NCI-H146 (cell line): Measurements from ENCODE around the gene DHRS9.
"Not testable (repeated sequence)": the region's sequence is repeated elsewhere in the genome, so short reads cannot be mapped to it uniquely, and the experiment has no call there.

ENCODE experiments used
- DNase-seq: peaks from one replicate; lab custom pipeline; 2025; lab: John Stamatoyannopoulos, UW

The DHRS9 gene

GRCh38 chr2:169069341-169069740 is at the start of gene DHRS9:
Gene DHRS9, plus strand, starts transcription at chr2:169069563. Its CDS starts 12,019 bp downstream, at chr2:169081582.
- no peak for DNase-seq

DNA sequence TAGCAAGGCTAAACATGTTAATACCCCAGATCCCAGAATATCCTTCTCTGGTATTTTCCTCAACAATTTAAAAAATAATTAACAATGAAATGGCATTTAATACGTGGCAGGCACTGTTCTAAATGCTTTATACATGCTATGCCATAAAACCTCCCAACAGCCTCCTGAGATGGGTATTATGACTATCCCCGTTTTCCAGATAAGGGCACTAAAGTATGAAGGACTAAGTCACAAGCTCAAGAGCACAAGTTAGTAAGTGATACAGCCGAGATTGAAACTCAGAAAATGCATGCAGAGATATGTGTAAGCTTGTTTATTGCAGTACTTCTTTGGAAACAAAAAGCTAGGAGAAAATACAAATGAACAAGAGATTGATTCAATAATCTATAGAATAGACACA is 46.2 kb upstream of the DHRS9 start:
- no peak for DNase-seq

- no peak for DNase-seq
These were observed 43.3 kb upstream of the DHRS9 start for GRCh38 chr2:169026056-169026455.

GRCh38 chr2:169027234-169027633 is 42.1 kb upstream of the DHRS9 start:
- no peak for DNase-seq

- DNase-seq, result no peak
These were observed 40.0 kb upstream of the DHRS9 start for GRCh38 chr2:169029341-169029740.

GRCh38 chr2:169031202-169031601 is 38.2 kb upstream of the DHRS9 start, which contains the start of gene ABCB11:
Gene ABCB11, minus strand, starts transcription at chr2:169031324. Its CDS starts 13,199 bp downstream, at chr2:169018125.
- no peak for DNase-seq

GRCh38 chr2:169034256-169034655 is 35.1 kb upstream of the DHRS9 start:
- DNase-seq, result no peak

DNA sequence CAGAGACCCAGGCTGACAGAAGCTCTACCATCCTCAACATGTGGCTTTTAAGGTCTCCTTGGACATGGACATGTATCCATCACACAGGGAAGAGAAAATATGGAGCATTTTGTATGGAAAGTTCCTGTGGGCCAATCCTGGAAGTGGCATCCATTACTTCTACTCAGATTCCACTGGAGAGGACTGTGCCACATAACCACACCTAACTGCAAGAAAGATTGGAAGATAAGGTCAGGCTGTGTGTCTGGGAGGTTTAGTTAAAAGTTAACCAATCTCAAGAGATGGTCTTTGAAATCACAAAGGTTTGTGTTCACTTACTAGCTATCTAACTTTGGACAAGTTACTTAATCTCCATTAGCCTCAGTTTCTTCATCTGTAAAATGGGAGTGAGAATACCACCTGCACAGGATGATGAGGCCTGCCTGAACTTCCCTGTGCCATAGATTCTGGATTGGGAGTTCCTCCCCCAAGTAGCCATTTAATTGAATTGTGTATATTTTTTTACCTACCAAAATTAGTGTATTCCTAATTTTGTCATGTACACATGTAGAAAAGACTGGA is 34.3 kb upstream of the DHRS9 start:
- DNase-seq, result no peak

- DNase-seq, result no peak
These were observed 33.5 kb upstream of the DHRS9 start for GRCh38 chr2:169035887-169036286.

GRCh38 chr2:169036736-169037440 is 32.5 kb upstream of the DHRS9 start:
- no peak for DNase-seq

DNA sequence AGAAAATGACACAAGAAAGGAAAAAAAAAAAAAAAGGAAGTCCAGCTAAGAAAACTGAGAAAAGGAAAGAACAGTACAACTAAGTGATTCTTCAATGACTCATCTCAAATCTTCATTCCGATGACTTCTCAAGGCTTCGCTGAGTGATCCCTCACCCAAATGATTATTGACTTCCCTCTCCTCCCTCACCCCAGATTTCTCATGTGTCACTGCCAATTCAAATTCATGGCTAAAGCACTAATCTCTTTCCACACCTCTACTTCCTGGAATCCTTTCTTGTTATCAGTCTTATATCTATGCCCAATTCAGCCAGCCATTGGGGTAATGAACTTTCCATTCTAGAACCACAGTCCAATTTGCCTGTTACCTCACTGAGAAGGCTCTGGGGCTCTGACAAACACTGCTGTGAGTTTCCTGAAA is 31.0 kb upstream of the DHRS9 start:
- no peak for DNase-seq

DNA sequence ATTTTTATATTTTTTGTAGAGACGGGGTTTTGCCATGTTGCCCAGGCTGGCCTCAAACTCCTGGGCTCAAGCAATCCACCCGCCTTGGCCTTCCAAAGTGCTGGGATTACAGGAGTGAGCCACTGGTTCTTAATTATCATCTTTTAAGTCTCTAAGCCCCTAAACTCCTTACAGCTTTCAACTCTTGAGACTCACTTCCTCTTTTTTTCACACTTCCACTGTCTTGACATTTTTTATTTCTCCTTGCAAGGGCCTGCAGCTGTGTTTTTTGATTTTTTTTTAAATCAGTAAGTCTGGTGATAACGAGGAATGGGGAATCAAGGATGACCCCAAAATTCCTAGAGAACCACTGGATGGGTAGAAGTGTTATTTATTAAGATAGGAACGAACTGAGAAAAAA is 29.7 kb upstream of the DHRS9 start:
- no peak for DNase-seq

DNA sequence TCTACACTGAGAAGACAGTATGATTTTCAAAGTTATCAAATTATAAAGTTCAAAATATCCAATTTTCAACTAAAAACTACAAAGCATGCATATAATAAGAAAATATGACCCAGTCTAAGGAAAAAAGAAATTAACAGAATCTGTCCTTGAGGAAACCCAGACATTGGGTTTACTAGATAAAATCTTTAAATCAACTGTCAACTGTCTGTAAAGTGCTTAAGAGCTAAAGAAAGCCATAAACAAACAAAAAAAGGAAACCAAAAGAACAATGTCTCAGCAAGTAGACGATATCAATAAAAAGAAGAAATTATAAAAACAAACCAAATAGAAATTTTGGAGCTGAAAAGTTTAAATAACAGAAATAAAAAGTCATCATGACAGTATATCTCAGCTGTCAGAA is 27.8 kb upstream of the DHRS9 start:
- no peak for DNase-seq

DNA sequence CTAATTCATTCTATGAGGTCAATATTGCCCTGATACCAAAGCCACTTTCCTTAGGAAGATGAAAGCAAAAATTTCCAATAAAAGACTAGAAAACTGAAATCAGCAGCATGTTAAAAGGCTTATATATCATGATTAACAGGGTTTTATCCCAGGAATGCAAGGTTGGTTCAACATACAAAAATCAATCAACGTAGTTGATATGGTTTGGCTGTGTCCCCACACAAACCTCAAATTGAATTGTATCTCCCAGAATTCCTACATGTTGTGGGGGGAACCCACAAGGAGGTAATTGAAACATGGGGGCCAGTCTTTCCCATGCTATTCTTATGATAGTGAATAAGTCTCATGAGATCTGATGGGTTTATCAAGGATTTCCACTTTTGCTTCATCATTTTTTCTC is 26.5 kb upstream of the DHRS9 start:
- no peak for DNase-seq

- DNase-seq, result no peak
These were observed 22.8 kb upstream of the DHRS9 start for GRCh38 chr2:169046440-169047151.

DNA sequence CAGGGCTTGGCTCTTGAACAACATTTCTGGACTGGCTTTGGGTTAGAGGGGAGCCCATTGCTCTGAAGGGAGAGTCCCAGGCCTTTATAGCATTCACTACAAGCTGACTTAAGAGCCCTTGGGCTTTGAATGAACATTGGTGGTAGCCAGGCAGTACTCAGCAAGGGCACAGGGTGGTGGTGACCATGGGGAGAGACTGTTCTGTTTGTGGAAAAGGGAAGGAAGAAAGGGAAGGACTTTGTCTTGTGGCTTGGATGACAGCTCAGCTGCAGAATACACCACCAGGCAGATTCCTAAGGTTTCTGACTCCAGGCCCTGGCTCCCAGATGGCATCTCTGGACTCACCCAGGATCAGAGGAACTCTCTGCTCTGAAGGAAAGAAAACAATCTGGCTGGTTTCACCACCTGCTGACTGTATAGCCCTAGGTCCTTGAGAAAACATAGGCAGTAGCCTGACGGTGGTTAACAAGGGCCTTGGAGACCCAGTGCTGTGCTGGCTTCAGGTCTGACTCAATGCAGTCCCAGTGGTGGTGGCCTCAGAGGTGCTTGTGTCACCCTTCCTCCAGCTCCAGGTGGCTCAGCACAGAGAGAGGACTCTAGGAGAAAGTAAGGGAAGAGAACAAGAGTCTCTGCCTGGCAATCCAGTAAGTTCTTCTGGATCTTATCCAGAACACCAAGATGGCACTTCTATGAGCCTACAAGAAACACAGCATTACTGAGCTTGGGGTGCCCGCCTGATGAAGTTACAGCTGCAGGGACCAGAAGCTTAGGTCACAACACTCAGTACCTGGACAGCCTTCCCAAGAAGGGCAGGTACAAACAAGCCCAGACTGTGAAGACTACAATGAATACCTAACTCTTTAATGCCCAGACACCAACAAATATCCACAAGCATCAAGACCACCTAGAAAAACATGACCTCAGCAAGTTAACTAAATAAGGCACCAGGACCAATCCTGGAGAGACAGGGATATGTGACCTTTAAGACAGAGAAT is 21.8 kb upstream of the DHRS9 start:
- no peak for DNase-seq

GRCh38 chr2:169049142-169049541 is 20.2 kb upstream of the DHRS9 start:
- DNase-seq, result no peak

DNA sequence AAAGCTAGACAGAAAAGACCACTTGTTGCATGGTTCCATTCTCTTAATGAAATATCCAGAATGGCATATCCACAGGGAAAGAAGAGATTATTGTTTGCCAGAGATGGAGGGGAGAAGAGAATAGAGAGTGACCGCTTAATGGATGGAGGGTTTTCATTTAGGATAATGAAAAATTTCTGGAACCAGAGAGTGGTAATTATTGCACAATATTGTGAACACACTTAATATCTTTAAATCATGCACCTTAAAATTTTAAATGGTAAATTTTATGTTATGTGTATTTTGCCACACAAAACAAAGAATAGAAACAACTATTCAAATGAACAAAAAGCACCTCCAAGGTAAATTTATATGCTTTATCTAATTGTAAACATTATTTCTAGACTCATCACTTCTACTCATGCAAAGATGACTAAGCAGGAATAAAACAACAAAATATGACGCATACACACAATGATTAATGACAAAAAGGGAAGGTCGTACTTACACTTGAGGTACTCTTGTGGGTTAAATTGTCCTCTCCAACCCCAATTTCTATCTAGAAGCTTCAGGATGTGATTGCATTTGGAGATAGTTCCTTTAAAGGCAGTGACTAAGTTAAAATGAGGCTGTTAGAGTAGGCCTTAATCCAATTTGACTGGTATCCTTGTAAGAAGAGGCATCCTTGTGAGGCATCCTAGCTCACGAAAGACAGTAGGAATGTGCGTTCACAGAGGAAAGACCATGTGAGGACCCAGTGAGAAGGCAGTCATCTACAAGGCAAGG is 18.7 kb upstream of the DHRS9 start:
- DNase-seq, result no peak

DNA sequence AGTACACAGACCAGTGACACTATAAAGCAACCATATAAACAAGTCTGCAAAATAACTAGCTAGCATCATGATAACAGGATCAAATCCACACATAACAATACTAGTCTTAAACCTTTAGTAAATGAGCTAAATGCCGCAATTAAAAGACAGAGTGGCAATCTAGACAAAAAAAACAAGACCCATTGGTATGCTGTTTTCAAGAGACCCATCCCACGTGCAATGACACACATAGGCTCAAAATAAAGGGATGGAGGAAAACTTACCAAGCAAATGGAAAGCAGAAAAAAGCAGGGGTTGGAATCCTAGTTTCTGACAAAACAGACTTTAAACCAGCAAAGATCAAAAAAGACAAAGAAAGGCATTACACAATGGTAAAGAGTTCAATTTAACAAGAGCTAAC is 14.8 kb upstream of the DHRS9 start:
- DNase-seq, result not testable (repeated sequence)

- DNase-seq, result not testable (repeated sequence)
These were observed 5.2 kb upstream of the DHRS9 start for GRCh38 chr2:169064199-169064598.

DNA sequence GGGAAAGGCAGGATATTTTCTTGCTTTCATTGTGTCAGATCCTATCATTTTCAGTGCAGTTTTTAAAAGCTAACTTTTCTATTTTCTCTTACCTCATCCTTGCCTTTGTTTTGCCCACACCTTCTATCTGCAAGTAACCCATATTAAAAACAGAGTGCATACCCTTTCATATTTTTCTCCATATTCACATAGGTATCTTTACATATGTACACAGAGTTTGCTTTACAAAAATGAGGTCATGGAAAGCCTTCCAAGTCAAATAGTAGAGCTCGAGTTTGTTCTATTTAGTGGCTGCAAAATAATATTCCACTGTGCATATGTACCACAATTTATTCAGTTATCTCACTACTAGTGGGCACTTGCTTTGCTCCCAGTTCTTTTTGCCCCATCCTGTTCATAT is 3.9 kb upstream of the DHRS9 start:
- no peak for DNase-seq
